Dedifferentiated amniotic fluid mesenchymal stem cell (primary cell): ENCODE data around the gene GVQW3.

Experiments
- DNase-seq: peaks from one replicate; pipeline ENCODE4 v3.0.0-alpha.2; 2016; ENCODE audit errors: extremely low spot score

Gene GVQW3

GRCh38 chr11:76445121-76446084 lies 64.3 kb downstream of the GVQW3 start:
- peak; percentile 76 for DNase-seq

DNA sequence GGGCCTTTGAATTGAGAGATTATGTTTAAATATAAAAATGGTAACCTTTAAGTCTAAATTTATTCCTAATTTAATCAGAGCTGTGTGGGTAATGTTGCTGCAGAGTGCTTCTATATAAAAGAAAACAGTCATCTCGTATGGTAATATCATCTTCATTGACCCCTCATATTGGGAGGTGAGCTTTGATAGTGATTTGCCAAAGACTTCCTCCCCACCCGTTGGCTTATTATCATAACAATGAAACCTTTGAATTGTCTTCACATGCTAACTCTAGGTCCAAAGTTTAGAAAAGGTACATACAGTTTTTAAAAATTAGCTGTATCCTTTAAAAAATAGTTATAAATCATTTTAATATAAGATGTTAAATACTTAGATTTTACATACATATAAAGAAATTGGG lies 67.4 kb downstream of the GVQW3 start:
- DNase-seq = no peak

GRCh38 chr11:76453248-76453647 lies 72.1 kb downstream of the GVQW3 start:
- no peak for DNase-seq

GRCh38 chr11:76455331-76455730 lies 74.2 kb downstream of the GVQW3 start:
- DNase-seq = no peak

DNA sequence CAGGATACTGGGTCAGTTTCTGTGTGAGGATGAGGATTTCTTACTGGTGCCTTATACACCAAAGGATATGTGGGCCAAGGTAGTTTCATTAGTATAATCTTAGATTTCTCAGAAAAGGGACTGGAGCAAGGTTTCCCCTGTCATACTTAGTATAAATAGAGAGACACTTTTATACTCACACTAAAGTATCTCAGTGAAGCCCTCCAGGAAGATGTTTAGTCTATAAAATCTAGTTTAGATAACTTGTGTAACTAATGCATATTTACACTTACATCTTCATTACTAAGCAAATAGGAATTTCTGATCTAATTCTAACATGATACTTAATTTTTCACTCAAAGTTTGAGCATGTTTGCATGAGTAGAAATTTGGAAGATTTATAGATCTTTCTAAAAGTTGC lies 74.8 kb downstream of the GVQW3 start:
- DNase-seq = no peak

GRCh38 chr11:76456571-76456970 lies 75.4 kb downstream of the GVQW3 start:
- DNase-seq = no peak
